GM10248 (cell line): ENCODE results near the gene GYPC.
"Not testable (repeated sequence)": the region's sequence is repeated elsewhere in the genome, so short reads cannot be mapped to it uniquely, and the experiment has no call there.

Experiments used
- CTCF ChIA-PET: fragments of 300-600 bp; sonication (Branson Sonifier 250); formaldehyde crosslinking; extraction: SDS; loops from one replicate; lab custom pipeline; 2021; ENCODE audit warnings: antibody characterized with exemption; lab: Yijun Ruan, JAX
- POLR2A ChIA-PET: fragments of 350-650 bp; sonication (Branson Sonifier 250); formaldehyde crosslinking; extraction: SDS; loops from one replicate; lab custom pipeline; 2020; ENCODE audit warnings: antibody characterized with exemption; lab: Yijun Ruan, JAX
- DNase-seq: peaks from one replicate; pipeline ENCODE4 v3.0.0; 2012; ENCODE audit errors: extremely low spot score
- CTCF ChIP-seq: IDR thresholded peaks from 2 replicates; pipeline ENCODE4 v1.5.1; 2012; ENCODE audit warnings: mild to moderate bottlenecking, low read depth; ENCODE audit errors: extremely low read depth, missing control alignments, control extremely low read depth

GYPC gene

DNA sequence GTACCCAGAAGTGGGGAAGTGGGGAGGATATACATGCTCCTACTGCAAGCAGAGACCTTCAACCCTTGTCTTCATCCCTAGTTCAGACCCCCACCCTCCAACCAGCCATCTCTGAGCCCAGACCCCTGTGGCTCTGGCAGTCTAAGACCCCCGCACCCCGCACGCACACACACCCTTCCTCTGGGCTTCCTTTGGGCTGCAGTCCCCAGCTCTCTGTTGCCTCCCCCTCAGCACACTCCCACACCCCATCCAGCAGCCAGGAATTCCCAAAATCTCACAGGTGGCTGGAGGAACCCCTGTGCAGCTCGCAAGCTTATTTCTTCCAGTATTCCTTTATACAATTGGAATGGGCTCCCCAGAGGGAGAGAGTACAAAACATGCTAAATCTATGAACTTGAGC is 13.9 kb upstream of the GYPC start:
- ChIA-PET POLR2A (no interaction called here), CTCF (interaction anchor here (1.3 kb wide), 1 partner anchor 11 kb away, joined by 3 read pairs; no protein-coding TSS in a partner anchor)
- no peak for DNase-seq
- no peak for TF ChIP-seq CTCF

DNA sequence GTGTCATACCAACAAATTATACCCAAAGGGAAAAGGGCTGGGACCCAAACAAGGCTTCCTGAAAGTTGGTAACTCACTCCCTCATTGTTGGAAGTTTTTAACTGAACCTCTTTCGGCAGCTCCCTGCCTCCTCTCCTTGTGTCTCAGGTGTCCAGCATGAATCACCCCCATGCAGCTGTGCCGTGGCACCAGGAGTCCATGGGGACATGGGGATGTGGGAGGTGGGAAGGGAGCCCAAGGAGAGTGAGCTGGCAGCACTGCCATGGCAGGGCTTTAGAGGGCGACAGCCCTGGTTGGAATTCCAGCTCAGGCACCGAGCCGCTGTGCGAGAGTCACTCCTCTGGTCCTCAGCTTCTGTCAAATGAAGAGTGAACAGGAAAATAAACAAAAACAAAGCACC is 12.5 kb upstream of the GYPC start:
- DNase-seq, result no peak
- TF ChIP-seq CTCF, result no peak
- ChIA-PET POLR2A (no interaction called here), CTCF (interaction anchor here (1.5 to 1.8 kb wide), 2 partner anchors 9 to 10 kb away, joined by 8 read pairs; no protein-coding TSS in a partner anchor)

GRCh38 chr2:126643972-126644371 is 12.0 kb upstream of the GYPC start:
- POLR2A ChIA-PET, result no interaction called here
- peak; percentile 5 for DNase-seq
- CTCF ChIA-PET, result interaction anchor here (0.7 to 1.8 kb wide), 3 partner anchors 9 to 12 kb away, joined by 3 to 8 read pairs (median 8); no protein-coding TSS in a partner anchor
- no peak for TF ChIP-seq CTCF

DNA sequence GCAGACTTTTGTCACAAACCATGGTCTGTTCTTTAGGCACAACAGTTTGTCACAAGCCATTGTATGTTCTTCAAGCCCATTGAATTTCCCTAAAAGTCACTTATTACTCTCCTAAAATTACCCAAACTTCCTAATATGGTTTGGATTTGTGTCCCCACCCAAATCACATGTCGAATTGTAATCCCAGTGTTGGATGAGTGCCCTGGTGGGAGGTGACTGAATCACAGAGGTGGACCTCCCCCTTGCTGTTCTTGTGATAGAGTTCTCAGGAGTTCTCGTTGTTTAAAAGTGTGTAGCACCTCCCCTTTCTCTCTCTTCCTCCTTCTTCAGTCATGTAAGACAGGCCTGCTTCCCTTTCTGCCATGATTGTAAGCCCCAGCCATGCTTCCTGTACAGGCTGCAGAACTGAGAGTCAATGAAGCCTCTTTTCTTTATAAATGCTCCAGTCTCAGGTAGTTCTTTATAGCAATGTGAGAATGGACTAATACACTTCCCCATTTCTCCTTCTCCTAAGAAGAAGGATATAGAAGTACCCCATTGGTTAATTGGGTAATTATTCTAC is 11.2 kb upstream of the GYPC start:
- TF ChIP-seq CTCF, result no peak
- DNase-seq, result peak; percentile 15
- CTCF ChIA-PET, result interaction anchor here (0.7 to 1.8 kb wide), 4 partner anchors 8 to 13 kb away, joined by 3 to 8 read pairs (median 7); no protein-coding TSS in a partner anchor
- POLR2A ChIA-PET, result no interaction called here

- DNase-seq, result peak; percentile 17
- ChIA-PET POLR2A (no interaction called here), CTCF (interaction anchor here (1.1 to 1.3 kb wide), 2 partner anchors 11 to 12 kb away, joined by 3 to 6 read pairs; no protein-coding TSS in a partner anchor)
- TF ChIP-seq CTCF, result no peak
Measured at GRCh38 chr2:126645211-126645618, 10.7 kb upstream of the GYPC start.

DNA sequence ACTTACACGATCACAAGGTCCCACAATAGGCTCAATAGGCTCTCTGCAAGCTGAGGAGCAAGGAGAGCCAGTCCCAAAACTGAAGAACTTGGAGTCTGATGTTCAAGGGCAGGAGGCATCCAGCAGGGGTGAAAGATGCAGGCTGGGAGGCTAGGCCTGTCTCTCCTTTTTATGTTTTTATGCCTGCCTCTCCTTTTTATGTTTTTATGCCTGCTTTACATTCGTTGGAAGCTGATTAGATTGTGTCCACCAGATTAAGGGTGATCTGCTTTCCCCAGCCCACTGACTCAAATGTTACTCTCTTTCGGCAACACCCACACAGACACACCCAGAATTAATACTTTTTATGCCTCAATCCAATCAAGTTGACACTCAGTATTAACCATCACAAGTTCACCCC is 9.9 kb upstream of the GYPC start:
- no peak for TF ChIP-seq CTCF
- no peak for DNase-seq
- POLR2A ChIA-PET, result no interaction called here
- CTCF ChIA-PET, result interaction anchor here (1.1 to 1.3 kb wide), 2 partner anchors 11 to 12 kb away, joined by 3 to 6 read pairs; no protein-coding TSS in a partner anchor

DNA sequence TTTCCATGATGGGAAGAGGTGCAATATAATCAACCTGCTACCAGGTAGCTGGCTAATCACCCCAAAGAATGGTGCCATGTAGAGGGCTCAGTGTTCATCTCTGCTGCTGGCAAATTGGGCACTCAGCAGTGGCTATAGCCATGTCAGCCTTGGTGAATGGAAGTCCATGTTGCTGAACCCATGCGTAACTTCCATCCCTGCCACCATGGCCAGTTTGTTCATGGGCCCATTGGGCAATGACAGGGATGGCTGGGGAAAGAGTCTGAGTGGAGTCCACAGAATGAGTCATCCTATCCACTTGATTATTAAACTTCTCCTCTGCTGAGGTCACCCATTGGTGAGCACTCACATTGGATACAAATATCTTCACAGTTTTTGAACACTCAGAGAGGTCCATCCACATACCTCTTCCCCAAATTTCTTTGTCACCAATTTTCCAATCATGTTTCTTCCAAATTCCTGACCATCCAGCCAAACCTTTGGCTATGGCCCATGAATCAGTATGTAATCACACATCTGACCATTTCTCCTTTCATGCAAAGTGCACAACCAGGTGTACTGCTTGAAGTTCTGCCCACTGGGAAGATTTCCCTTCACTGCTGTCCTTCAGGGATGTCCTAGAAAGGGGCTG is 8.1 kb upstream of the GYPC start:
- DNase-seq, POLR2A ChIA-PET, CTCF ChIA-PET: not testable (repeated sequence)

DNA sequence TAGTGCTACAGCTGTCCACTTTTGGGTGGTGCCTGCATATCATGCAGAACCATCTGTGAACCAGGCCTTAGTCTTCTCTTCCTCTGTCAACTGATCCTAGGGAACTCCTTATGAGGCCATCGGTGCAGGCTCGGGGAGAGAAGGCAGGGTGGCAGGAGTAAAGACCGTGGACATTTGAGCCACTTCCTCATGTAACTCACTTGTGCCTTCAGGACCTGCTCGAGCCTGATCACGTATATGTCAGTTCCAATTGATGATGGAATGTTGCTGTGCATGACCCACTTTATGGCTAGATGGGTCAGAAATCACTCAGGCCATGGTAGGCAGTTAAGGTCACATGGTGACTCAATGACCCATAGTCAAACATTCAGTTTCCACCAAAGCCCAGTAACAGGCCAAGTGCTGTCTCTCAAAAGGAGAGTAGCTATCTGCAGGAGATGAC is 7.6 kb upstream of the GYPC start:
- DNase-seq, result not testable (repeated sequence)

More for the DNA sequence above, 7.6 kb upstream of the GYPC start:
- CTCF ChIA-PET, POLR2A ChIA-PET: not testable (repeated sequence)
